ENCODE measurements around the gene UMAD1. TPM values are rescaled to one million over a fixed set of nuclear protein-coding genes. Genes with fewer than 3 reads are reported as not detected.

Gene UMAD1
- total and polyA plus RNA-seq, 2 donors (not counting 3 experiments of a cell fraction or from before 2014, with no cell fraction given) = 5.6 to 6.6 TPM

DNA sequence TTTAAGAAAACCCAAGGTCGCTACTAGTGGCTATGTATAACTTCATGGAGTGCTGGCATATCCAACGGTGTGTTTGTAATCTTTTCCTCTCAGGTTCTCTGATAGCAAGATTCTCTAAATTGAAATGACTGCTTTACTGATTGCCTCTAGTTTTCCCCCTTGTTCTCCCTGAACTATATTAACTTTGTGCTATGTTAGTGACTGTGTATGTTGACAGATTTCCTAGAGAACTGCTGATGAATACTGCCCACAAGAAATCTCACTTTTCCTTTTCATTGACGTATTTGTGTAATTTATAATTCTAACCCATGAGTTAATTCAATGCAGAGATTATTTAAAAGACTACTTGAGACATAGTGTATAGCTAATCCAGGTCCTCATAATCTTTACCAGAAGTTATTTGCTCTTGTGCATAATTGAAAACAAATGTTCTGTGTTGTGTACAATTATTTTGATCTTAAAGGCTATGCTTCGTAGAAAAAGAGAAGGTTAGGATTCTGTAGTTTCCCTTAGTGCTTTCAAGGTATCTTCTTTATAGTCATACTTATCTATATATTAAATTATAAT is 257.5 kb downstream of the UMAD1 start:
- H3K27me3 ChIP-seq (ENCODE audit: control insufficient read depth in 2 of 2, insufficient read depth in 2 of 2, low read length in 2 of 2) = no peaks in the 10 kb centered on the region
- H3K4me3 ChIP-seq (replicated peaks in 1 of 3; ENCODE audit: insufficient read depth in 1 of 3, low read depth in 1 of 3, low read length in 3 of 3) = no peak overlapping the region
- CTCF ChIA-PET = interaction anchor here (0.8 kb wide), 1 partner anchor 11 kb away, joined by 3 read pairs; no protein-coding TSS in a partner anchor
- H3K27ac ChIP-seq (ENCODE audit: insufficient read depth, low read depth, low read length) = no peak overlapping the region
- H2AFZ ChIP-seq (ENCODE audit: low read depth, low read length) = no peak overlapping the region
- no peak for DNase-seq (ENCODE audit: low read depth, low spot score)
- dilution Hi-C loops (cut with MboI; ENCODE audit: extremely low pct_ligation_motif_present, low sequenced_read_pairs) (no loop called here), intact Hi-C loops (cut with micrococcal nuclease) (no loop called here)
- H3K79me2 ChIP-seq (ENCODE audit: control insufficient read depth, insufficient read depth, low read length) = no peaks in the 10 kb centered on the region
- BruUV-seq (replicated peaks) = no TSS peak
- H3K9me3 ChIP-seq (replicated peaks; ENCODE audit: control insufficient read depth, insufficient read depth, low read length) = no peaks in the 10 kb centered on the region
- no peaks in the 10 kb centered on the region for H4K20me1 ChIP-seq (replicated peaks; ENCODE audit: control insufficient read depth, extremely low read depth, insufficient read depth, low read length)
- POLR2A ChIA-PET = no interaction called here
- H3K9ac ChIP-seq (replicated peaks; ENCODE audit: extremely low read depth, insufficient read depth, low read length) = no peak overlapping the region
- FAIRE-seq = no peak
- TF ChIP-seq JUN (IDR thresholded peaks at IDR 0.05; ENCODE audit: borderline replicate concordance, insufficient read depth, insufficient read length, low read depth) = no peak
- TF ChIP-seq, protein P1, sequence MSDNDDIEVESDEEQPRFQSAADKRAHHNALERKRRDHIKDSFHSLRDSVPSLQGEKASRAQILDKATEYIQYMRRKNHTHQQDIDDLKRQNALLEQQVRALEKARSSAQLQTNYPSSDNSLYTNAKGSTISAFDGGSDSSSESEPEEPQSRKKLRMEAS (IDR thresholded peaks at IDR 0.05; ENCODE audit: insufficient read depth, insufficient read length) = no peak
- TF ChIP-seq POLR2AphosphoS5 (IDR thresholded peaks at IDR 0.05; ENCODE audit: insufficient read depth, low read depth, low read length) = no peak
- no peak for TF ChIP-seq FOS (IDR thresholded peaks at IDR 0.05; ENCODE audit: borderline replicate concordance, insufficient read depth, low read length)
- TF ChIP-seq MYC (IDR thresholded peaks at IDR 0.05; ENCODE audit: low read depth, low read length) = no peak
- TF ChIP-seq, protein P2, sequence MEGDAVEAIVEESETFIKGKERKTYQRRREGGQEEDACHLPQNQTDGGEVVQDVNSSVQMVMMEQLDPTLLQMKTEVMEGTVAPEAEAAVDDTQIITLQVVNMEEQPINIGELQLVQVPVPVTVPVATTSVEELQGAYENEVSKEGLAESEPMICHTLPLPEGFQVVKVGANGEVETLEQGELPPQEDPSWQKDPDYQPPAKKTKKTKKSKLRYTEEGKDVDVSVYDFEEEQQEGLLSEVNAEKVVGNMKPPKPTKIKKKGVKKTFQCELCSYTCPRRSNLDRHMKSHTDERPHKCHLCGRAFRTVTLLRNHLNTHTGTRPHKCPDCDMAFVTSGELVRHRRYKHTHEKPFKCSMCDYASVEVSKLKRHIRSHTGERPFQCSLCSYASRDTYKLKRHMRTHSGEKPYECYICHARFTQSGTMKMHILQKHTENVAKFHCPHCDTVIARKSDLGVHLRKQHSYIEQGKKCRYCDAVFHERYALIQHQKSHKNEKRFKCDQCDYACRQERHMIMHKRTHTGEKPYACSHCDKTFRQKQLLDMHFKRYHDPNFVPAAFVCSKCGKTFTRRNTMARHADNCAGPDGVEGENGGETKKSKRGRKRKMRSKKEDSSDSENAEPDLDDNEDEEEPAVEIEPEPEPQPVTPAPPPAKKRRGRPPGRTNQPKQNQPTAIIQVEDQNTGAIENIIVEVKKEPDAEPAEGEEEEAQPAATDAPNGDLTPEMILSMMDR (IDR thresholded peaks at IDR 0.05; ENCODE audit: extremely low read depth in 1 of 2, insufficient read depth in 1 of 2, low read depth in 1 of 2, low read length in 2 of 2) = no peak
- TF ChIP-seq GATA2 (IDR thresholded peaks at IDR 0.05; ENCODE audit: insufficient read depth, insufficient read length, low read depth, low read length) = no peak
- TF ChIP-seq EZH2 (IDR thresholded peaks at IDR 0.05; ENCODE audit: borderline replicate concordance, low read depth, low read length, severe bottlenecking) = no peak
- no peak for TF ChIP-seq POLR2A (IDR thresholded peaks at IDR 0.05; ENCODE audit: low read depth, low read length)
- no peaks in the 10 kb centered on the region for H3K9me1 ChIP-seq (replicated peaks; ENCODE audit: control insufficient read depth, extremely low read depth, insufficient read depth, low read length)
- H3K4me1 ChIP-seq (ENCODE audit: control insufficient read depth, extremely low read depth, insufficient read depth, low read length) = no peaks in the 10 kb centered on the region
- no peaks in the 10 kb centered on the region for H3K36me3 ChIP-seq (ENCODE audit: control insufficient read depth in 2 of 2, extremely low read depth in 1 of 2, insufficient read depth in 2 of 2, low read length in 2 of 2)
- no peak overlapping the region for H3K4me2 ChIP-seq (ENCODE audit: insufficient read depth, low read length)
